ENCODE results near the gene SERPINA9.

- TF ChIP-seq CTCF (conservative IDR thresholded peaks at IDR 0.05; ENCODE audit: low read length) (no peak), EZH2phosphoT487 (IDR thresholded peaks at IDR 0.05; ENCODE audit: borderline replicate concordance, low read depth, low read length) (no peak)
Measured at GRCh38 chr14:94466706-94467370, 9.2 kb downstream of the SERPINA9 start.
